Testis (tissue), 3 donors: Measurements from ENCODE around the gene UGGT2. TPM values are rescaled to one million over a fixed set of nuclear protein-coding genes. Genes with fewer than 3 reads are reported as not detected.
"Not testable (repeated sequence)": the region's sequence is repeated elsewhere in the genome, so short reads cannot be mapped to it uniquely, and the experiment has no call there.

Experiments used
- DNase-seq: peaks from one replicate; pipeline ENCODE4 v3.0.0-alpha.2; 2019
- H3K27ac ChIP-seq, 2 donors: fragments of 200-600 bp; sonication (generic); one replicate each; pipeline ENCODE4 v1.5.1; 2019
- H3K27me3 ChIP-seq: fragments of 200-600 bp; sonication (generic); one replicate; pipeline ENCODE4 v1.5.1; 2019
- H3K36me3 ChIP-seq: fragments of 200-600 bp; sonication (generic); one replicate; pipeline ENCODE4 v1.5.1; 2017; ENCODE audit warnings: low read depth; ENCODE audit errors: missing control alignments
- H3K4me1 ChIP-seq: fragments of 200-600 bp; sonication (generic); one replicate; pipeline ENCODE4 v1.5.1; 2019
- H3K4me3 ChIP-seq, 2 donors: fragments of 200-600 bp; sonication (generic); one replicate each; pipeline ENCODE4 v1.5.1; 2017 to 2019
- H3K9me3 ChIP-seq: fragments of 200-600 bp; sonication (generic); one replicate; pipeline ENCODE4 v1.5.1; 2017
- CTCF ChIP-seq, 3 experiments: fragments of 450-650 bp in 2 of 3; fragments of 200-600 bp in 1 of 3; sonication (generic) in 1 of 3; IDR thresholded peaks; one replicate each; pipeline ENCODE4 v1.5.1; 2016 to 2019; ENCODE audit warnings: antibody characterized with exemption in 3 of 3, mild to moderate bottlenecking in 2 of 3, moderate library complexity in 1 of 3
- POLR2A ChIP-seq: fragments of 450-650 bp; IDR thresholded peaks from one replicate; pipeline ENCODE4 v1.6.1; 2017; ENCODE audit warnings: antibody characterized with exemption, mild to moderate bottlenecking, moderate library complexity
- WGBS, 2 donors: methylation state at CpG; one replicate each; pipeline ENCODE4 v1.1.5; 2018; 5-methylcytosine and 5-hydroxymethylcytosine counted together
- intact Hi-C: fragments of 100-400 bp; cut with DNase I; formaldehyde crosslinking; loops from one replicate; pipeline ENCODE4 v1.15.1; 2023; ENCODE audit warnings: low total_unique reads
- polyA plus RNA-seq: library from polyadenylated mRNA; stranded (reverse); fragments of 350-450 nt; fragmentation: Illumina TruSeq; extraction: RNeasy Lipid Tissue Mini Kit (QIAGEN cat#74804); gene quantifications from one replicate; pipeline ENCODE4 v1.2.3, GENCODE V29; 2014; ENCODE audit warnings: low read depth, low replicate concordance; ENCODE audit not compliant: insufficient read depth
- small RNA-seq, 2 donors: library from RNA; depleted of rRNA; stranded (forward); fragments of <200 nt; gene quantifications; one replicate each; pipeline ENCODE3, GENCODE V24; 2016
- total RNA-seq, 2 donors: library from RNA; depleted of rRNA; stranded (reverse); fragments of >200 nt; gene quantifications; one replicate each; pipeline ENCODE4 v1.2.3, GENCODE V29; 2016

The UGGT2 gene
- total and polyA plus RNA-seq, 3 donors from 2014 or later, result 24.6 to 62.6 (median 55.8) TPM

DNA sequence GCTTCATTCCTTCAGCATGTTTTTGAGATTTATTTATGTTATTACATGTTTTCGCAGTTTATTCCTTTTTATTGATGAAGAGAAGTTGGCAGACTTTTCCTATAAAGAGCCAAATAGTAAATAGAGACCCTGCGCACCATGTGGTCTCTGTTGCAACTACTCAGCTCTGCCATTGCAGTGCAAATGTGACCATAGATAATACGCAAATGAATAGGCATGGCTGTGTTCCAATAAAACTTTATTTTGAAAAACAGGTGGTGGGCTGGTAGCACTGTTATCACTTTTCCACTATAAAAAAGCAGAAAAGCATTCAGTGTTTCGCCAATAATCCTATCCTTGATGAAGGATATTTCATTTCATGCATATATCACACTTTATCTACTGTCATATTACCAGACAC, 281.3 kb downstream of the UGGT2 start:
- 91% methylated on average over 4 of the region's 4 CpGs for WGBS, 2 donors
- intact Hi-C loops, result no loop called here

GRCh38 chr13:95763601-95764000, 289.6 kb downstream of the UGGT2 start:
- Histone ChIP-seq H3K4me1 (no peaks in the 10 kb centered on the region), H3K9me3 (no peaks in the 10 kb centered on the region), H3K27me3 (no peaks in the 10 kb centered on the region), H3K36me3 (no peaks in the 10 kb centered on the region), H3K27ac (no peak overlapping the region), H3K4me3 (no peak overlapping the region)
- DNase-seq, result no peak
- intact Hi-C loops, result no loop called here
- TF ChIP-seq CTCF (IDR thresholded peaks at IDR 0.05) (no peak), POLR2A (no peak)
- 88 to 92% methylated on average over 4 of the region's 4 CpGs for WGBS, 2 donors

More for the DNA sequence above, 281.3 kb downstream of the UGGT2 start:
- no peak overlapping the region for H3K27ac ChIP-seq
- H3K36me3 ChIP-seq, result no peaks in the 10 kb centered on the region
- no peak overlapping the region for H3K4me3 ChIP-seq
- no peaks in the 10 kb centered on the region for H3K4me1 ChIP-seq
- no peaks in the 10 kb centered on the region for H3K9me3 ChIP-seq
- H3K27me3 ChIP-seq, result no peaks in the 10 kb centered on the region
- DNase-seq, result no peak
- TF ChIP-seq CTCF (IDR thresholded peaks at IDR 0.05) (no peak), POLR2A (no peak)

GRCh38 chr13:95762626-95763025, 290.6 kb downstream of the UGGT2 start:
- H3K27me3 ChIP-seq, H3K9me3 ChIP-seq, H3K27ac ChIP-seq, H3K4me3 ChIP-seq, intact Hi-C loops, H3K4me1 ChIP-seq, H3K36me3 ChIP-seq, DNase-seq: not testable (repeated sequence)
- 71 to 80% methylated on average over 3 of the region's 3 CpGs for WGBS, 2 donors

GRCh38 chr13:95756072-95756471, 297.1 kb downstream of the UGGT2 start:
- Histone ChIP-seq H3K27ac (no peak overlapping the region), H3K4me3 (no peak overlapping the region), H3K4me1 (no peaks in the 10 kb centered on the region), H3K36me3 (no peaks in the 10 kb centered on the region), H3K9me3 (no peaks in the 10 kb centered on the region), H3K27me3 (no peaks in the 10 kb centered on the region)
- 78 to 84% methylated on average over 5 of the region's 5 CpGs for WGBS, 2 donors
- DNase-seq, result no peak
- no peak for TF ChIP-seq POLR2A
- no peak for TF ChIP-seq CTCF (IDR thresholded peaks at IDR 0.05)
- intact Hi-C loops, result no loop called here

DNA sequence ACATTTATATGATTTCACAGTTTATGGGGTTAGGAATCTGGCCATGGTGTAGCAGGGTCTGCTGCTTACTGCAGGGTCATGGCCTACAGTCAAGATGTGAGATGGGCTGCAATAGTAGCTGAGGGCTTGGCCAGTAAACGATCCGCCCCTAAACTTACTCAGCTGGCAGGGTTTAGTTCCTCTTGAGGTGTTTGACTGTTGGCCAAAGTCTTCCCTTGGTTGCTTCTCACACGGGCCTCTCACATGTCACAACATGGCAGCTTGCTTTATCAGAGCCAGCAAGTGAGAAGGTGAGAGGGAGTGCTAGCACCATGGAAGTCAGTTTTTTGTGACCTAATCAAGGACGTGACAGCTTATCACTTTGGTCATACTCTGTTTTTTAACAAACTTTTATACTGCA, 299.1 kb downstream of the UGGT2 start:
- no peaks in the 10 kb centered on the region for H3K36me3 ChIP-seq
- no peak for TF ChIP-seq POLR2A
- no peak overlapping the region for H3K4me3 ChIP-seq
- intact Hi-C loops, result no loop called here
- H3K27ac ChIP-seq, result no peak overlapping the region
- H3K4me1 ChIP-seq, result no peaks in the 10 kb centered on the region
- no peaks in the 10 kb centered on the region for H3K9me3 ChIP-seq
- H3K27me3 ChIP-seq, result no peaks in the 10 kb centered on the region
- WGBS, 2 donors, result 83 to 91% methylated on average over 2 to 4 of the region's 4 CpGs
- no peak for DNase-seq

DNA sequence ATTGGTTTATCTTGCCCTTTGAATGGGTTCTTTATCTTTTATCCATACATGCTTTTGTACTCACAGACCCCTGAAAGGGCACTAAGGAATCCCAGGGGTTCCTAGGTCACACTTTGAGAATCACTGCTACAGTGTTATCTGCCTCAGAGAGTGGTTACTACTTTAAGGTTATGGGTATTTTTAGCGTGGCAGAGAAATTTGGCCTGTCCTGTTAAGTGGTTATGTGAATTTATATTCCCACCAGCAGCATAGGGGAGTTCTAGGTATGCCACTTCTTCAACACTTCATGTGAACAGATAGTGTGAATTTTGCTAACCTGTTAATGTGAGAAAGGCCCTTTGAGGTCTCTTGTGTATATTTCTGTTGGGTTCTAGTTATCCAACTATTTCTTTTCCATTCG, 300.5 kb downstream of the UGGT2 start:
- intact Hi-C loops, result no loop called here
- H3K27me3 ChIP-seq, result no peaks in the 10 kb centered on the region
- H3K36me3 ChIP-seq, result no peaks in the 10 kb centered on the region
- 68 to 85% methylated on average over 2 of the region's 2 CpGs for WGBS, 2 donors
- H3K4me3 ChIP-seq, result no peak overlapping the region
- DNase-seq, result no peak
- H3K4me1 ChIP-seq, result no peaks in the 10 kb centered on the region
- TF ChIP-seq CTCF (IDR thresholded peaks at IDR 0.05), result no peak
- no peak for TF ChIP-seq POLR2A
- no peak overlapping the region for H3K27ac ChIP-seq
- no peaks in the 10 kb centered on the region for H3K9me3 ChIP-seq

Small RNA genes lying within 50 kb of the gene (small RNA-seq; reads per million reads assigned to genes)
- 0 reads per million in 2 donors for gene HMGN1P24

Other genes with a start within 250 kb of the UGGT2 start
- gene HS6ST3, start 36.7 kb upstream of the UGGT2 start, total RNA-seq, result 1 to 10 TPM; 1.3 TPM
- gene HS6ST3, start 36.7 kb upstream of the UGGT2 start, polyA plus RNA-seq, result 0.87 TPM